GM21619 (cell line): ENCODE measurements around the gene ASIC5.
A peak's percentile ranks its signal among the peaks of the same experiment; 100 is the strongest.
"Not testable (repeated sequence)": the region's sequence is repeated elsewhere in the genome, so short reads cannot be mapped to it uniquely, and the experiment has no call there.

ENCODE experiments used
- ATAC-seq: cut with Tn5 transposase; IDR thresholded peaks from one replicate; pipeline ENCODE4 v1.9.1; 2021; ENCODE audit not compliant: unreplicated experiment

Gene ASIC5

DNA sequence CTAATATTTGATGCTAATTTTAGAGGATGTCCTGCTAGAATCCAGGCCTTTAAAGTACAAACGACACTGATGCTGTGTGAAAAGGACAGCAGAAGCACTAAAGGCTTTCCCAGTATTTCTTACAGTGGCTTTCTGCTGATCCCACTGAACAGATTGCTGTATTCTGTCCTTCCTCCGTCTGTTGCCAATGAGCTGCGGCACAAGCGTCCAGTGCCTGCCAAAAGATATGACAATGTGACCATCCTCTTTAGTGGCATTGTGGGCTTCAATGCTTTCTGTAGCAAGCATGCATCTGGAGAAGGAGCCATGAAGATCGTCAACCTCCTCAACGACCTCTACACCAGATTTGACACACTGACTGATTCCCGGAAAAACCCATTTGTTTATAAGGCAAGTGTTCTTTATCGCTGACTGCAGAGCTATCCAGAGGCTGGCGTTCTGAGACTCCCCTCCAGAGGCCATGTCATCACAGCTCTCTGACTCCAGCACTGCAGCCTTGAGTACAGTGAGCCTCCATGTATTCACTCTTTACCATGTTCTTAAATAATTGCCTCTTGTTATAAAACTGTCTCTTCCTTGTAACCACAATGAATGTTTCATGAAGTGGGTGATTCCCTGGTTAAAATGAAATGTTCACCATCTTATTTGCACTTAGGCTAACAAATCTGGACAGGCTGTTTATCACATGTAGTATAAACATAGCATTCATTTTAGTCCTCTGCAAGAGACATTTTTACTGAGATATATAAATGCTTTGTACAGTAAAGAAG is 63.7 kb downstream of the ASIC5 start:
- no peak for ATAC-seq

DNA sequence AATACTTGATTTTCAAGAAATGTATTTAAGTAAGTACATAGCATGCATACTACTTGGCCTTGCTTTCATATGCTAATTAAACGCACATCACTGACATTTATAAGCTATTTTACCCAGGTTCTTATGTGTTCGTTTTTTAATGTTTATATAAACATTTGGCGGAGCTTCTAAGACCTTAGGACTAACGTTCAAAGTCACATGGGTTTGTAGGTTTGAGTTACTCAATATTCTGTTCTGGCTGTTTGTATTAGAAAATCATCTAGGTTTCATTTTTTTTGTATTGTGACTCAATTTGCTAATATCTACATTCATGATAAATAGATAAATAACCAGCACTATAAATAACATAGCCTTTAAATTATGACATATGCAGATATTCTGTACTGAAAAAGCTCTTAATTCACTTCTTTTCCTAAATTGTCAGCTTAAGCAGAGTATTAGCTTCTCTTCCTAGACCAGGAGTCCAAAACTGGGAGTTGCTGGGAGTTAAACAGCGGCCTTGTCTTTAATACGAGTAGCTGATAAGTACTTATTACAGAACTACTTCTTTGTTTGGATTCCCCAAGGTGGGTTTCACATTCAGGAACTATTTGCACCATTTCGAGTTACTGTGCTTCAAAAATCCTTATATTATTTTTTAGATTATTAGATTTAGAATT is 65.3 kb downstream of the ASIC5 start:
- ATAC-seq, result no peak

DNA sequence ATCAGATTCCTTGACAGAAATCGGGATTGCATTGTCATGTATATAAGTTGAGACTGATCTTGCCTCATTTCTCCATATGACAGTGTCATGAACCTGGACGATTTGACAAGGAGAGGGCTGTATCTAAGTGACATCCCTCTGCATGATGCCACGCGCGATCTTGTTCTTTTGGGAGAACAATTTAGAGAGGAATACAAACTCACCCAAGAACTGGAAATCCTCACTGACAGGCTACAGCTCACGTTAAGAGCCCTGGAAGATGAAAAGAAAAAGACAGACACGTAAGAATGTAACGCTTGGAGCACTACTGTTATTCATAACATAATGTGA is 66.3 kb downstream of the ASIC5 start:
- no peak for ATAC-seq

DNA sequence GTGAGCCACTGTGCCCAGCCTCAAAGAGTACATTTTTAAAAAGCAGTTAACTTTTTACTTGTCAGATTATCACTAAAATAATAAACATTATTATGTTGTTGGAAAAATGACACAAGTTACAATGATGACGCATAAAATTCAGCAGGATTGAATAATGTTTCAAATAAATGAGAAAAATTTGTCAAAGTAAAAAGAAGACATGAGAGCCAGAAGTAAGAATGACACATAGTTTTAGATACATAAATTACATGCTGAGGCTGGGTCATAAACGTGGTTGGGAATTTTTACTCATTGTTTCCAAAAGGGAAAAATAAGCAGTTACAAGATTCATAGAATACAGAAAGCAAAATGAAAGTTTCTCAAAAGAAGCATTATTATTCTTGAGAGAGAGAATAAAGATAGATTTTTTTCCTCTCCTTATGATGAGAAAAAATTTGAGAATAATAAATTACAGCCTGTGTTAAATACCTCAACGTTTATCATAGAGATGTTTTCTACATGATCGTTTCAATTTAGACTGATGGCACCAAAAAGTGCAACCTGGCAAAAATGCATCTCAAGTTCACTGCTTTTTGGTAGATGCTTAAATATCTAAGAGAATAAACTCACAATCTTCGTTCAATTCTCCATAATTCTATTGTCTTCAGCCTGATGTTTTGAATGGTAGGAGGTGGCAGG is 66.8 kb downstream of the ASIC5 start:
- ATAC-seq, result no peak

DNA sequence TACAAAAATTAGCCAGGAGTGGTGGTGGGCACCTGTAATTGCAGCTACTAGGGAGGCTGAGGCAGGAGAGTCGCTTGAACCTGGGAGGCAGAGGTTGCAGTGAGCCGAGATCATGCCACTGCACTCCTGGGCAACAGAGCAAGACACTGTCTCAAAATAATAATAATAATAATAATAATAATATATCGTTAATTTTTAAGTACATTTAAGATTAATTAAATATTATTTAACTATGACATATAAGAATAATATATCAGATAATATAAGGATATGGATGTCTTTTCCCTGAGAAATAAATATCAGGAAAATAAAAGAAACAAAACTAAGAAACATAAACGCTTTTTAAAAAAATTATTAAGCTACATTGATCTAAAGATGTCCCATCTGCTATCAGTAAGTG is 68.5 kb downstream of the ASIC5 start:
- not testable (repeated sequence) for ATAC-seq

DNA sequence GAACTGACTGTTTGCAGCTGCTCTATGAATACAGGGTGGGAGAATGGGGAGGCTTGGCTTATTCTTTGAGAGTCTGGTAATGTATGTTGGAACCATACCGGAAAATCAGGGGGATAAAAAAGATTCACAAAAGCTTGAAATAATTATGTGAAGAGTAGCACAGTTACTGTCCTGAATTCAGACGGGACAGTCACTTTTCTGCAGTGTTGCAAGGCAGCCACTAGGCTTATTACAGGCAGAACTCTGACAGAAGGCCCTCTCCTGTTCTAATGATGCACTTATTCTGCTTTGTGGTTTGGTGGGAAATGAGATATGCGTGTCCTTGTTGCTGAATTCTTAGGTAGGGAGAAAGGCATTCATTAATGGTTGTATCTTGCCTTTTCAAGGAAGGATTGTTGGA is 70.1 kb downstream of the ASIC5 start:
- peak; percentile 92 for ATAC-seq

DNA sequence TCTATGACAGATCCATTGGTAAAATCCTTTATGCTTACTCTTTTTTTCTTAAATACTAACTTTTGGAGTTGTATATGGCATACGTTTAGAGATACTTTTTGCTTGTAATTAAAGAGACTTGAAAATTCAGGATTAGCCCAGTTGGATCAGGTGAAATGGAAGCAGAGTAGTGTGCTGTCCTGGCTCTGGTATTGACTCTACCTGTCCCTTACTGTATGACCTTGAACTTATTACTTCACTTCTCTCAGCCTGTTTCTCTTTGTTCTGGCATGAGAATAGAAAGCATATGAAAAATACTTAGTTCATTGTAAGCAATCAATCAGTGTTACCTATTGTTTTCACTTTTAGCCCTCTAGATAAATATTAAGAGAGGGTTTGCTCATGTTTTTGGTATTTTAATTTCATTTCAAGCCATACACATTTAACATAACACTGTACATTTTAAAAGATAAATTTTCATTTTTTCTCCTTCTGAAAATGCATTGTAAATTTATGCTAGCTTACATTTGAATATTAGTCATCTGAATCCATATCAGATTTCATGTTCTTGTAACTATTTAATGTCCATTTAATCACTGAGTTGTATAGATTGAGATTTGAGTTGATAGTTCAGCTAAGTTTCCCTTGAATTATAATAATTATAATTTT is 71.4 kb downstream of the ASIC5 start:
- no peak for ATAC-seq

DNA sequence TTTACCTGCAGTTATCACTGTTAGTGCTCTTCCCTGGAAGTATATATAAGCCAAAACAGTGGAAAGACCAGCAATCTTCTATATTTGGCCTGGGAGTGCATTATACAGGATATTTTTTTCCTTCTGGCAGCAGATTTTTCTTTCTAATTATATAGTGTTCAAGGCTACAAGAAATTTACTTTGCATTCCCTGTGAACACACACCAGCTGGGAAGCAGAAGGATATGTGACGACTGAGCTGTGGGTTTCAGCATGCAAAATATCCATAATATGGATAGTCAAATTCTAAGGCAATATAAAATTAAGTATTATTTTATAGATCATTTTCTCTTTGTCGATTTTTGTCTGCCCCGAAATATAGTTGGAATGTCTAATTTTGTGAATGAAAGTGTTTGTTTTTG is 76.1 kb downstream of the ASIC5 start:
- no peak for ATAC-seq

DNA sequence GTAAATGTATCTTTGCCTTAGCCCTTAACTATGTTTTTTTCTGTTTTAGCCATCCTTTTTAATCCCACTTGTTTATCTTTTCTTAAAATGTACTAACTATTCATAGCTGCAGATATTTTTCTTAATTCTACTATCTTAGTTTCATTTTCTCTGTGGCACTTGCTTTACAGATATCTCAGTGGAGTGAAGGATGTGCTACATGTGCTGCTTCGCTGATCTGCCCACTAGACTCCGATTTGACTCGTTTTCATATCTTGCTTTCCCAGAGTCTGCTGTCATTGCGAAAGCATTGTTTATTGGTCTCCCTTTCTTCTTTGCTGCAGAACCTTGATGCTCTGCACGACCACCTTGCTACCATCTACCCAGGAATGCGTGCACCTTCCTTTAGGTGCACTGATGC is 76.7 kb downstream of the ASIC5 start:
- no peak for ATAC-seq

DNA sequence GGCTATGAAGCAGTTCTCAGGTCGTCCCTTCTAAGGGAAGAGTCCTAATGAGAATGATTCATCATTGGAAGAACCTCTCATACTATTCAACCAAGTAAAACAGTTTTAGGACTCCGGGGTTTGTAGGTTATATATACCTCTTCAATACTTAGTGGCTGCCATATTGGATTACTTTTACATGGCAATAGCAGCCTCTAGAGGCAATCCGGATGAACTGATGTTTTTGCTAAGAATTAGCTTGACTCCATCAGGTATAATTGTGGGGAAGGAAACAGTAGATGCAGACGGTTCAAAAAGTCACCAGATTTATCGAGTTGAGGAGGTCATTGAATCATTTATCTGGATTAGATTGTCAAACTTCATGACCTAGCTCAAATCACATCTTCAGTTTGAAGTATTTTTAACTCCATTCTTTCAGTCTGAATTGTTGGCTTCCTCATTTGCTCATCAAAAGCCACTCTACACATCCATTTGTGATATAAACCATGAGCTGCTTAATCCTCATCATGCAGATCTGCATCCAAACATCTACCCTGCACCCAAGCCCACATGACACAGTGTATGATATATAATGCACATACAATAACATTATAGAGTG is 78.9 kb downstream of the ASIC5 start:
- peak; percentile 99 for ATAC-seq

DNA sequence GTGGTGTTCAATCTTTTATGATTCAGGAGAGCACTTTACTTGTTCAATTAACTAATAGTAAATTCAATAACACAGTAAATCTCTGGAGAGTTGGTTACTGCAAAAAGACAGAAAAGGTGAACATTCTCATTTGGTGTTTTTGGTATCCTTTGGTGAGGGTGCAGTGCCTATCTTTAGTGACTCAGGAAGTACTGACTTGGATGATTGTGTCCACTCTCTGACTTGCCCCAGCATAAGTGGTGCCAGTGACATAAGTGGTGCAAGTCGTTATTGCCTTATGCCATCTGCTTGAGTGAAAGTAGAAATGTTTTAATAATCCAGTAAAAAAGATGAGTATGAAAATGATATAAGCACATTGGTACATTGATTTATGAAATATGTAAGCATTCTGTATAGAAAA is 80.2 kb downstream of the ASIC5 start:
- ATAC-seq, result no peak

DNA sequence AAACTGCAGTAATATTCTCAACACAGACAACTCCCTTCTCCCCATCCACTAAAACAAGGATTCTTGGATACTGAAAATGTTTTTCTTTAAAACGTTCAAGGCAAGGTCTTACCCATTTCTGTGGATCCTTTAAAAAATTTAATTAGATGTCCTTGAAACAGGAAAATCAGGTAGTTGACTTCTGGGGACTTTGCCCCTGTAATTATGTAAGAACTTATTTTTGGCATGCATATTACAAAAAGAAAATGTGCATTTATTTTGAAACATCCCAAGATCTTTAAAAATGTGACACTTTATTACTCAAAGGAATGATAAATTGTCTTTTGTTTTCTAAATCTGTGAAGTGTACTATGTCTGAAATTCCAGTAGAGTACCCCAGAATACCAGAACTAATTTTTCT is 81.4 kb downstream of the ASIC5 start:
- ATAC-seq, result no peak

DNA sequence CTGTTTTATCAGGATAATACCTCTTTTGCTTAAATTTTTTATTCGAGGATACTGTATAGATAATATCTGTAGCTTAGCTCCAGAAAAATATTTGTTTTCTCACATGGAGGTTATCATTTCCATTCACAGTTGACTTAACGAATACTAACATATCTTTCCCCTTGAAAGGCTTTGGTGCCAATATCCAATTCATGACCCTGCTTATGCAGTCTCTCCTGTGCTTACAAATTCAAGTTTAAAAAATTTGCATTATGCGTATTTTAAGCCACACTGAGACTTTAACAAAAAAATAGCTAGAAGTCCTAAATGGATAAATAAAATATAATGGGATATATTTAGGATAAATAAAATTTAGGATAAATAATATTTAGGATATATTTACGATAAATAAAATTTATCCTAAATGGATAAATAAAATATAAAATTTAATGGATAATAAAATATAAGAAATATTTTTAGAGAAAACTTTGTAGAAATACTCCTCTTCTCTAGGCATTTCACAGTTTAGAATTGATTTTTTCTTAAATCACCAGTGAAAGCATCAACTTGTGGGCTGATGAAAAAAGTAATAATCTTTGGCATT is 84.7 kb downstream of the ASIC5 start:
- no peak for ATAC-seq

DNA sequence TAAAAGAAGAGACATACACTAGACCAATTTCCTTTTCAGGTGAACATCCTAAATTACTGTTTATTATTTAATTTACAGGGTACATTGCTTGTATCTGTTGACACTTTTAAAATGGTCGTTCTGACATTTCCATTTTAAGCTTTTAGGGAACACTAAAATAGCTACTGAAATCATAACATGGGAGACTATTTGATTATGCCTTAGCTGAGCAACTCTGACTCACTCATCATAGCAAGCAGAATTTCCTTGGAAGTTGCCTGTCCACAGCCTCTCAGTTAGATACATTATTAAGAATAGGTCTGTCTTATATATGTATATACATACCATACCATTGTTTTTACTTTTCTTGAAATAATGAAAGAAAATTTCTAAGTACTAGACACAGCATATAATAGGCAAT is 85.3 kb downstream of the ASIC5 start:
- no peak for ATAC-seq
